ENCODE results near the gene LRIT1.

DNA sequence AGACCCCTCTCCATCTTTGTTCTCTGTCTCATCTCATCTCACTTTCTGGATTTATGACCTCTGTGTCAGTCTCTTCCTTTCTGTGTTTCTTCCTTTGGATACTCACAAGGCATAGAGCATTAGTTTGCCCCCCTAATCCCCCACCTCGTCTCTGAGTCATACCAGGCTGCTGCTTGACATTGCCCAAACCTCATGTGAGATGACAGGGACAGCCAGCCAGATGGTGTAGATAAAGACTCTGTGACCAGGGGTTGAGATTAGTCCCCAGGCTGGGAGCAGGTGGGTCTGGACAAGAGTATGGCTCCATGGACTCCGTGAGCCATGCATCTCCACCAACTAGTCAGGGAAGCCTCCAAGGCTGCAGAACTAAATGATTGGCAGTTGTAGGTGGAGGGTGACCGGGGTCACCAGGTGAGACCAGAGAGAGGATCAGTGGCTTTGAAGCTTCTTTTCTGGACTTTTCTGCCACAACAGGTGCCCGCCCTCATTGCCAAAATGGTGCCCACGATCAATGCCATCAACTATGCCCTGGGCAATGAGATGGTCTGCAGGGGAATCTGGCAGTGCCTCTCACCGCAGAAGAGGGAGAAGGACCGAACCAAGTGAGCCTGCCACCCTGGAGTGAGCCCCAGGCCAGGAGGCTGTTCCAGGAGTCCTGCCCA lies 16.8 kb upstream of the LRIT1 start:
- TF ChIP-seq POLR2A (IDR thresholded peaks at IDR 0.05): no peak
- TF ChIP-seq, protein P1, sequence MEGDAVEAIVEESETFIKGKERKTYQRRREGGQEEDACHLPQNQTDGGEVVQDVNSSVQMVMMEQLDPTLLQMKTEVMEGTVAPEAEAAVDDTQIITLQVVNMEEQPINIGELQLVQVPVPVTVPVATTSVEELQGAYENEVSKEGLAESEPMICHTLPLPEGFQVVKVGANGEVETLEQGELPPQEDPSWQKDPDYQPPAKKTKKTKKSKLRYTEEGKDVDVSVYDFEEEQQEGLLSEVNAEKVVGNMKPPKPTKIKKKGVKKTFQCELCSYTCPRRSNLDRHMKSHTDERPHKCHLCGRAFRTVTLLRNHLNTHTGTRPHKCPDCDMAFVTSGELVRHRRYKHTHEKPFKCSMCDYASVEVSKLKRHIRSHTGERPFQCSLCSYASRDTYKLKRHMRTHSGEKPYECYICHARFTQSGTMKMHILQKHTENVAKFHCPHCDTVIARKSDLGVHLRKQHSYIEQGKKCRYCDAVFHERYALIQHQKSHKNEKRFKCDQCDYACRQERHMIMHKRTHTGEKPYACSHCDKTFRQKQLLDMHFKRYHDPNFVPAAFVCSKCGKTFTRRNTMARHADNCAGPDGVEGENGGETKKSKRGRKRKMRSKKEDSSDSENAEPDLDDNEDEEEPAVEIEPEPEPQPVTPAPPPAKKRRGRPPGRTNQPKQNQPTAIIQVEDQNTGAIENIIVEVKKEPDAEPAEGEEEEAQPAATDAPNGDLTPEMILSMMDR (IDR thresholded peaks at IDR 0.05): no peak
